GM08714 (cell line): ENCODE data around the gene JPH3.

Experiments
- H3K4me3 ChIP-seq: fragments of 200-500 bp; sonication (Bioruptor generic); 2 replicates; pipeline ENCODE4 v1.5.1; 2014; ENCODE audit warnings: mild to moderate bottlenecking, low read length, inconsistent platforms
- ZNF274 ChIP-seq: IDR thresholded peaks from 2 replicates; pipeline ENCODE4 v1.6.1; 2012; ENCODE audit warnings: mild to moderate bottlenecking, low read depth, low read length

JPH3 gene

DNA sequence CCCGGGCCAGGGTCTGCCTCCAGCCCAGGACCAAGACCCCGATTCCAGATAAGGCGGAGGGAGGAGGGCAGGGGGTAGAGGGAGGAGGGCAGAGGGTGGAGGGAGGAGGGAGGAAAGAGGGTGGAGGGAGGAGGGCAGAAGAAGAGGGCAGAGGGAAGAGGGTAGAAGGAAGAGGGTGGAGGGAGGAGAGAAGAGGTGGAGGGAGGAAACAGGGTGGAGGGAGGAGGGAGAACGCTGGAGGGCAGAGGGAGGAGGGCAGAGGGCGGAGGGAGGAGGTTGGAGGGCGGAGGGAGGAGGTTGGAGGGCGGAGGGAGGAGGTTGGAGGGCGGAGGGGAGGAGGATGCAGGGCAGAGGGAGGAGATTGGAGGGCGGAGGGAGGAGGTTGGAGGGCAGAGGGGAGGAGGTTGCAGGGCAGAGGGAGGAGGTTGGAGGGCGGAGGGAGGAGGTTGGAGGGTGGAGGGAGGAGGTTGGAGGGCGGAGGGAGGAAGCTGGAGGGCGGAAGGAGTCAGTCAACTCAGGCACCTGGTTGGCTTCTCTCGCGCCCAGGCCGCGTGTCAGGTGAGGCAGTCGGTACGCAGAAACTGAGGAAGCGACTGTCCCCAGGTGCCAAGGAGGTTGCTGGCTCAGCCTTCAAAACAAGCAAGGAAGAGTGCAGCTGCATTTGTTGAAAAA is 98.2 kb downstream of the JPH3 start:
- no peak overlapping the region for H3K4me3 ChIP-seq
- no peak for TF ChIP-seq ZNF274

DNA sequence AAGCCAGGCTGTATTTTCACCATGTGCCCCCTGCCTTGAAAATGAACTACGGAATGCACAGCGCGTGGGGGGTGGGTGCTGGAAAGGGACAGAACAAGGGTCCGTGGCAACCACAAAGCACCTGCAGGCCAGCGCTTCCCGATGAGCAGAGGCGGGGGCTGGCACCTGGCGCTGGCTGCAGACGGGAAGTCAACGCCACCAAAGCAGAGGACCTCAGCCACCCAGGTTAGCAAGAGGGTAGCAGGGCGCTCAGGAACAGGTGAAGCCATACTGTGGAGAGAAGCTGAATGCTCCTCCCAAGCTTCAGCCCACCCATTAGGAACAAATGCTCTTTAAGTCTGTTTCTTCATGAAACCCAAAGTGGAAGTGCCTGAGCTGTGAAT is 98.8 kb downstream of the JPH3 start:
- TF ChIP-seq ZNF274, result no peak
- no peak overlapping the region for H3K4me3 ChIP-seq

DNA sequence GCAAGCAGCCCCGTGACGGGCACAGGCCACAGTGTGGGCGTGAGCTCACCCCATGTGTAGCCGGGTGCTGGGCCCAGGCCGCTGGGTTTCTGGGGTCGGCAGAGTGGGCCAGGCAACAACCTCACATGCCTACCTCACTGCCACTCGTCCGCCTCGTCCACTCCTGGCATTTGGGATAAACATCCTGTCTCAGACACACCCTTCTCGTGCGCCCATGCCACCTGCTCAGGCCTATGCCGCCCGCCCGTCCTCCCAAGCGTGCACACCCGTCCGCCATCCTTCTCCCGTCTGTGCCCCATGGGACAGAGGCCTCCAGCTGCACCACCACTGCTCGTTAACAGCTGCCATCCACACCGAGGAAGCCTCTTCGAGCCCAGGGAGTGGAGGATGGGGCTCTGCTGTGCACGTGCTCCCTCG is 99.2 kb downstream of the JPH3 start:
- no peak overlapping the region for H3K4me3 ChIP-seq
- TF ChIP-seq ZNF274, result no peak

DNA sequence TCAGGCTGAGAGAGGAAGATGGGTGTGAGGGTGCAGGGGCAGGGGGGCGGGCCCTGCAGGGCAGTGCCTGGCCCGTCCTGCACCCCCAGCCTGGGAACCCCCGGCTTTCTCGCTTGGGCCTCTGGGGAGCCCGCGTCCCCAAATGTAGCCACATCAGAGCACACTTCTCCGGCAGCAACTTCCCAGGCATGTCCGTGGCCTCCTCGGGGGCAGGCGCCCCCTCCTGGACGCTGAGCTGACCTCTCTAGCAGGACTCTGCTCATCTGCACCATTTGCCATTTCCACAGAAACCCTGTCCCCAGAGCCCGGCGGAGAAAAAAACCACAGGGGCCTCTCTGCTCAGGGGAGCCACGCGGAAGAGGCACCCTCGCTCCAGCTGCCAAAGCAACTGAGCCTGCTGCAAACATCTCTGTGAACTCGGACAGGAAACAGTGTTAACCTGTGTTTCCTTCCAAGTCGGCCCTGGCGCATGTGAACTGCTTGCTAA is 100.1 kb downstream of the JPH3 start:
- no peak for TF ChIP-seq ZNF274
- no peak overlapping the region; the same call in 1 of the 2 replicates for H3K4me3 ChIP-seq

DNA sequence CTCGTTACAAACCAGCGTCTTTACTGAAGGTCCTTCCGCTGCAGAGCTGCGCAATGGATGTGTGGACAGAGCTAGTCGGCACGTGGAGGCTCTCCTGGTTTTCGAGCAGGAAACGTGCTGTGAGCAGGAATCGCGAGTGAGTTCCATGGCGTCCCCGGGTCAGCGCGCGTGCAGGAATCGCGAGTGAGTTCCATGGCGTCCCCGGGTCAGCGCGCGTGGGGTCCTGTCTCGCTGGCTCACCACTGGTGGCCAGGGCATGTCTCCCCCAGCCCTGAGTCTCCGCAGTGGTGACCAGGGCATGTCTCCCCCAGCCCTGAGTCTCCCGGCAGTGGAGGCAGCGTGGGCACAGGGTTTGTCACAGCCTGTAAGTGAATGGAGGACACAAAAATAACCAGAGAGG is 100.8 kb downstream of the JPH3 start:
- TF ChIP-seq ZNF274, result no peak
- no peak overlapping the region for H3K4me3 ChIP-seq

DNA sequence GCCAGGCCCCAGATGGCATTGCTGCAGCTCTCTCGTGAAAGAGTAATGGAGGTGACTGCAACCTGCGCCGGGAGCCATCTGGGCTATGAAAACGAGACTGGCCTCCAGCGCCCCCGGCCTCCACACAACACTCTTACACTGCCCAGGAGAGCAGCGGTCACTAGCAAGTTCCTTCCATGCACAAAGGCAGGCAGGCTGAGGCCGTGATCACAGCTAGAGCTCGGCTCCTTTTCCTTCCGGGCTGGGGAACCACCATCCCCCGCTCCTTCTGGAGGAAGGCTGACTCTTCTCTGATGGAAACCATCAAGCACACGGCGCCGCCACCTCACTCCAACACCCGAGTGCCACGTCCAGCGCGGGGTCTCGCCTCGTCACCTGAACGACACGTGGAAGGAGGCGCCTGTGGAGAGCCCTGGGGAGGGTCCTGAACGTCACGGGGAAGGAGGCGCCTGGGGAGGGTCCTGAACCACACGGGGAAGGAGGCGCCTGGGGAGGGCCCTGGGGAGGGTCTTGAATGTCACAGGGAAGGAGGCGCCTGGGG is 101.6 kb downstream of the JPH3 start:
- H3K4me3 ChIP-seq, result no peak overlapping the region
- no peak for TF ChIP-seq ZNF274

DNA sequence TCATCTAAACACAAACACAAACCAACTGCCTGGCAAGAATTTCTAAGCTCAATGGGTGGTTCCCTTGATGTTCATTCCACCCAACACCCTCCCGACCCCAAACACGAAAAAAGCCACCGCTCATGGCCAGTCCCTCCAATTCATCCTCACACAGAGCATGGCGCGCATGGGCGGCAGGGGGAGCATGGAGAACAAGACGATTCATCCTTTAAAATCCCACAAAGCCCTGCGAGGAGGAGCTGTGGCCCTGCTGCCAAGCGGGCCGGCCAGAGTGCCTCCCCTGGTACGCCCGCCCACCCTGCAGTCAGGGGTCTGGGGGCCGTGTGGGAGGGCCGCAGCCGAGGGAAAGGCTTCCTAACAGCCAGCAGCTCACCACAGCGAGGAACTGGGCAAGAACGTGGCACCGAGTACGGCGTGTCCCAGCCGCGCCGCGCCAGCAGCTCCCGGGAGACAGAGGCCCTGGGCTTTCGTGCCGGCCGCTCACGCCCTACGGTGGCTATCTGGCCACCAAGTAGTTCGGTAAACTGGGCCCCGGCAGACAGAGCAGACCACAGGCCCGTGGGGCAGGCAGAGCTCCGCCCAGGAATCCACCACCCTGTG is 102.5 kb downstream of the JPH3 start:
- no peak overlapping the region for H3K4me3 ChIP-seq
- no peak for TF ChIP-seq ZNF274

DNA sequence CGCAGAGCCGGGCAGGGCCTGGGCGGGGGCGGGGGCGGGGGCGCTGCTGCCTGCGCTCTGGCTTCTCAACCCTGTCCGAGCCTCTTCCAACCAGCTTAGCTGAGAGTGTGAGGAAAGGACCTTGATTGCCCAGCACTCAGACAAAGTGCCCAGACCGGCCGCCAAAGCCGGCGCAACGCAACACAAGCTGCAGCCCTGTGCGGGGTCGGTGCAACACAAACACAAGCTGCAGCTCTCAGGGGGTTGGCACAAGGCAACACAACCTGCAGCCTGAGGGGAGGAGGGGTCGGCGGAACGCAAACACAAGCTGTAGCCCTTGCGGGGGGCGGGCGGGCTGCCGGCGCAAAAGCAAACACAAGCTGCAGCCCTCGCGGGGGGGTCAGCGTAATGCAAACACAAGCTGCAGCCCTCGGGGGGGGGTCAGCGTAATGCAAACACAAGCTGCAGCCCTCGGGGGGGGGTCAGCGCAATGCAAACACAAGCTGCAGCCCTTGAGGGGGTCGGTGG is 103.5 kb downstream of the JPH3 start:
- no peak for TF ChIP-seq ZNF274
- no peak overlapping the region for H3K4me3 ChIP-seq

DNA sequence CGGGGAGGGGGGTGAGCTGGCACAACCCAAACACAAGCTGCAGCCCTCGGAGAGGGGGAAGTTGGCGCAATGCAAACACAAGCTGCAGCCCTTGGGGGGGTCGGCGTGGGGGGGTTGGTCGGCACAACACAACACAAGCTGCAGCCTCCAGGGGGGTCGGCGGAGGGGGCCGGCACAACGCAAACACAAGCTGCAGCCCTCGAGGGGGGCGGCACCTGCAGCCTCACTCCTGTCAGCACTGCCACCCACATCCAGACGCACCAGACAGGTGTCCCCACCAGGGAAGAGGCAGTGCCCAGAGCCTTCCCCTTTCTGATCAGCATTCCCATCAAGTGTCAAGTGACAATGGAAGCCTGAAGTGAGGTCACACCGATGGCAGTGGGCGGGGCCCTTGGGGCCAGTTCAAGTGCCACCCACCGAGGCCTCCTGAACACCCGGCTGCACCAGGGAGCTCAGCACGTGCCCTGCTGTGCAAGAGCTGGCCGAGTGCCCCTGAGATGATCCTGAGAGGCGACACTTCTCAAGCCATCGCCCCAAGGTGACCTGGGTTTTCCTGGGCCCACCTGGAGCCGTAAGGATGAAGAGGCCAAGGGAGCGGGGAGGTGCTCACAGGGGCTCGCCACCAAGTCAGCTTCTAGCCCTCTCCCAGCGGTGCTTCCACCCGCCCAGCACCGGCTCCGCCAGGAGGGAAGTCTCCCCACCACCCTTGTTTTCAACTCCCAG is 104.1 kb downstream of the JPH3 start:
- H3K4me3 ChIP-seq, result no peak overlapping the region
- no peak for TF ChIP-seq ZNF274

DNA sequence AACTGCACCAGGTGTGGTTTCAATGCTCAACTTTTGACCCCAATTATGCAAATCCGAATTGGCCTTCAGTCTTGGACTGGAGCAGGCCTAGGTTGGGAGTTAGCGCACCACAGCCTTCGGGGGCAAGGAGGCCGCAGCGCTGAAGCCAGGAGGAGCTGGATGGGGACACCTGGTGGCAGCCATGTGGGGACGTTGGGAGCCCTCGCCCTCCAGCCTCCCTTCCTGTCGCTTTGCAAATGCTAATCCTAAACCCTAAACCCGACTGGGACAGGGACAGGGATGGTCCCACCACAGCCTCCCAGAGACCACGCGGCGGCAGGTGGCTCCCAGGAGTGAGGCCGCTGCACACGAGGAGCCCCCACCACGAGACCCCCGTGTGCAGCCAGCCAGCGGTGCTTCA is 104.8 kb downstream of the JPH3 start:
- no peak for TF ChIP-seq ZNF274
- H3K4me3 ChIP-seq, result no peak overlapping the region

DNA sequence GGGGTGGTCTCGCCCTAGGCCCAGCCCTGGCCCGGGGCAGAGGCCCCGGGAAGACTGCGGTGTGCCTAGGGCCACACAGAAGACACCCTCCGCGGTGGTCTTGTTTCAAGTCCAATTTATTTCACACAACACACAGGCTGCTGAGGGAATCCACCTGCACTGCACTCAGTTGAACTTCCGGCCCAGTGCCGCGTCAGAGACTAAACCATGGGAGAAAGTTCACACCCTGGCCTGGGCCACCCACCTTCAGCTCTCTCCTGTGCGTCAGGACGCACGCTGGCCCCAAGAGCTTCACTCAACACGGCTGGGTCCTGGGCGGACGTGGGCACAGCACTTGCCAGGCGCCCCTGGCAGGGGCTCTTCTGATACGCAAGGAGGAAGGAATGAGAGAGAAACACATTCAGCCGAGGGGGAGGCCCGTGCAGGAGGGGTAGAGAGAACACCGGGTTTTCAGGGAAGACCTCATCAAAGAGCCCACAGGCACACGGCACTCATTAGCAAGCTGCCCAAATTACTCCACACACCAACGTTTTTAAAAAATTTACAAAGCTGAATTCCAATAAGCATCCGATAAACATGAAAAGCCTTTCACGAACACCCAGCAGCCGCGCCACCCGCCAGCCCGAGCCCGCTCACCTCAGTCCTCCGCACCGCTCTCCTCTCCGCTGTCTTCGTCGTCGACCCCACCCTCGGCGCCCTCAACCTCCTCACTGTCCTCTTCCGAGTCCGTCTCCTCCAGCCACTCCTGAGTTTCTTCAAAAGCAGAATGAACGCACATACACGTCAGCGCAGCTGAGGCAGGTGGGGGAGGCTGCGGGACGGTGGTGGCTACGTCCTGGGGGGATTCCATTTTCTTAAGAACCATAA is 105.6 kb downstream of the JPH3 start:
- no peak for TF ChIP-seq ZNF274
- no peak overlapping the region for H3K4me3 ChIP-seq

DNA sequence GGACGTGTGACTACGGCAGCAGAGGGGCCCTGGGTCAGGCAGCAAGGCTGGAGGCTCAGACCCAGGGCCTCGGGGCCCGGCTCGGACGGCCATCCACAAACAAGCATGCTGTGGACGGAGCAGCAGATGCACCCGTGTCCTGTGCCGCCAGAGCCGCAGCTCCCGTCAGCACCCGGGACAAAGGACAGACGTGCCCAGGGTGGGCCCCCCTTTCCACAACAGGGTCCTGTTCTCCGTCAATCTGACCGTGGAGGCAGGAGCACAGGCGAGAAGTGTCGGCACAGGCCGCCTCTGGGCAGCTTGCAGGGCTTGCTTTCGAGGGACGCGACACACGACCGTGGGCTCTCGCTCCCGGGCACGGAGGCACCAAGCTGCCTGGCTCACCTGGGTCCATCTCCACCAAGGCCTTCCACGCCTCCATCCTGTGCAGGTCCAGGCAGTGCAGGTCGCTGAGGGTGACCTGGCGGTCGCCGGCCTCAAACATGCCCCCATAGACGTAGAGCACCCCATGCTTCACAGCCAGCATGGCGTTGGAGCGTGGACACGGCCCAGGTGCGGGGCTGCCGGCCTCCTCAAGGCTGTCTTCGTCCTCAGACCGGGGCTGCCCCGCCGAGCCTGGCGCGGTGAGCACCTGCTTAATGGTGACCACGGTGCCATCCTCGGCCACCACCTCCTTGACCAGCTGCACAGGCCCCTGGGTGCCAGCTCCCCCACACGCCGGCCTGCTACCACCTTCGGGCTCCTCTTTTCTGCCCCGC is 106.8 kb downstream of the JPH3 start:
- TF ChIP-seq ZNF274, result no peak
- H3K4me3 ChIP-seq, result no peak overlapping the region

DNA sequence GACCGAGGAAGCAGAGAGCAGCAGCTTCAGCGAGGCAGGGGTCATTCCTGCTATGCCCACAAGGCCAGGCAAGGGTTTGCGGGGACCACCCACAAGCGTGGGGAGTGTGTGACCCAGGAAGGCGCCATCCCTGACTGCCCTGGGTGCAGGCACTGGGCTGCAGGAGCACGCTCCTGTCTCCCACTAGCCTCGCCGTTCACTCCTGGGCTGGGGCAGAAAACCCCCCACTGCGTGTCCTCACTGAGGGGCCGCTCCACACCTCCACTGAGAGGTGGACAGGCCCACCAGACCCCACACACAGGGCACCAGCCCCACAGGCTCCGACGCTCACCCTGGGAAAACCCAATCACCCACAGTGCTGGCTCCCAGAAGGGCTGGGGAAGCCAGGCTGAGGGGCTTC is 107.4 kb downstream of the JPH3 start:
- H3K4me3 ChIP-seq, result no peak overlapping the region
- TF ChIP-seq ZNF274, result no peak
